ENCODE results near the gene EXOC3L4.
"Not testable (repeated sequence)": the region's sequence is repeated elsewhere in the genome, so short reads cannot be mapped to it uniquely, and the experiment has no call there.

EXOC3L4 gene
- long read RNA-seq, result 0 reads

DNA sequence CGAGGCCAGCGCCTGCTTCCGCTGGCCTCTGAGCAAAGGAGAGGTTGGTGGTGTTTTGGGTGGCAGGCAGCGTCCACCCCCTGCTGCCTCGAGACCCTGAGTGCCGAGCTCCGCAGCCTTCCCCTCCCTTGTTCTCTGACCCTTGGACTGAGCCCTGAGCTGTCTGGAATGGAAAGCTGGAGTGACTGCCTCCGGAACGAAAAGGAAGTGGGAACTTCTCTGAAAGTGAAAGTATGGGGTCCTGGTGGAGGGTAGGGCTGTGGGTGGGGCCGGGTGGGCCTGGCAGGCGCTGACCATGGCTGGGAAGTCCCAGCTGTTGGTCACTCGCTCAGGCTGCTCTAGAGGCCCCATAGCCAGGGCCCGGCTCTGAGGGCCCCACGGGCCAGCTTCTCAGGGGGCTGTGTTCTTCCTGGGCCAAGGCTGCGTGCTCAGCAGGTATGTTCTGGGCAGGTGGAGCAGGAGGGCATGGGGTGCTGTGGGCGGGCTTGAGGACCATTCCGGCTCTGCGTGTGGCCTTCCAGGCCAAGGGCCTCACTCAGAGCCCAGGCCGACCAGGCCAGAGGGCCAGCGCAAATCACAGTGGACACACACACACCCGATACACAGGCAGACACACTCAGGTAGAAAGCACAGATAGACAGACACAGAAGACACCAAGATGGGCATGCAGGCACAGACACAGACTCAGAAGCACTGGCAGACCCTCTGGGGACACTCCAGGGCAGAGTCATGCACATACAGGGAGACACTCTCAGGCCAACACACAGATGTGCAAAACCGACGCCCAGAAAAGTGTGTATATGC is at the start of gene EXOC3L4:
Gene EXOC3L4, plus strand, starts transcription at position 320 of the 804 bp plus-strand sequence. CDS start 5,495 bp downstream, outside the sequence.
- no peak for DNase-seq (ENCODE audit: low read depth in 1 of 2, low spot score in 1 of 2)
- peaks cover 10% of the 10 kb centered on the region for H3K27me3 ChIP-seq (ENCODE audit: insufficient read depth, poor library complexity, severe bottlenecking)
- H3K4me3 ChIP-seq (replicated peaks; ENCODE audit: insufficient read depth, low read length), result no peak within 1 kb of the TSS
- no peak for TF ChIP-seq SPI1 (IDR thresholded peaks at IDR 0.05; ENCODE audit: borderline replicate concordance, low read depth)
- TF ChIP-seq, protein P1, sequence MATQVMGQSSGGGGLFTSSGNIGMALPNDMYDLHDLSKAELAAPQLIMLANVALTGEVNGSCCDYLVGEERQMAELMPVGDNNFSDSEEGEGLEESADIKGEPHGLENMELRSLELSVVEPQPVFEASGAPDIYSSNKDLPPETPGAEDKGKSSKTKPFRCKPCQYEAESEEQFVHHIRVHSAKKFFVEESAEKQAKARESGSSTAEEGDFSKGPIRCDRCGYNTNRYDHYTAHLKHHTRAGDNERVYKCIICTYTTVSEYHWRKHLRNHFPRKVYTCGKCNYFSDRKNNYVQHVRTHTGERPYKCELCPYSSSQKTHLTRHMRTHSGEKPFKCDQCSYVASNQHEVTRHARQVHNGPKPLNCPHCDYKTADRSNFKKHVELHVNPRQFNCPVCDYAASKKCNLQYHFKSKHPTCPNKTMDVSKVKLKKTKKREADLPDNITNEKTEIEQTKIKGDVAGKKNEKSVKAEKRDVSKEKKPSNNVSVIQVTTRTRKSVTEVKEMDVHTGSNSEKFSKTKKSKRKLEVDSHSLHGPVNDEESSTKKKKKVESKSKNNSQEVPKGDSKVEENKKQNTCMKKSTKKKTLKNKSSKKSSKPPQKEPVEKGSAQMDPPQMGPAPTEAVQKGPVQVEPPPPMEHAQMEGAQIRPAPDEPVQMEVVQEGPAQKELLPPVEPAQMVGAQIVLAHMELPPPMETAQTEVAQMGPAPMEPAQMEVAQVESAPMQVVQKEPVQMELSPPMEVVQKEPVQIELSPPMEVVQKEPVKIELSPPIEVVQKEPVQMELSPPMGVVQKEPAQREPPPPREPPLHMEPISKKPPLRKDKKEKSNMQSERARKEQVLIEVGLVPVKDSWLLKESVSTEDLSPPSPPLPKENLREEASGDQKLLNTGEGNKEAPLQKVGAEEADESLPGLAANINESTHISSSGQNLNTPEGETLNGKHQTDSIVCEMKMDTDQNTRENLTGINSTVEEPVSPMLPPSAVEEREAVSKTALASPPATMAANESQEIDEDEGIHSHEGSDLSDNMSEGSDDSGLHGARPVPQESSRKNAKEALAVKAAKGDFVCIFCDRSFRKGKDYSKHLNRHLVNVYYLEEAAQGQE (IDR thresholded peaks at IDR 0.05; ENCODE audit: insufficient replicate concordance, low read depth), result no peak
- no peak for TF ChIP-seq GABPA (IDR thresholded peaks at IDR 0.05; ENCODE audit: low read depth)
- no peak for TF ChIP-seq POLR2AphosphoS5 (IDR thresholded peaks at IDR 0.05; ENCODE audit: low read depth)
- TF ChIP-seq, protein P2, sequence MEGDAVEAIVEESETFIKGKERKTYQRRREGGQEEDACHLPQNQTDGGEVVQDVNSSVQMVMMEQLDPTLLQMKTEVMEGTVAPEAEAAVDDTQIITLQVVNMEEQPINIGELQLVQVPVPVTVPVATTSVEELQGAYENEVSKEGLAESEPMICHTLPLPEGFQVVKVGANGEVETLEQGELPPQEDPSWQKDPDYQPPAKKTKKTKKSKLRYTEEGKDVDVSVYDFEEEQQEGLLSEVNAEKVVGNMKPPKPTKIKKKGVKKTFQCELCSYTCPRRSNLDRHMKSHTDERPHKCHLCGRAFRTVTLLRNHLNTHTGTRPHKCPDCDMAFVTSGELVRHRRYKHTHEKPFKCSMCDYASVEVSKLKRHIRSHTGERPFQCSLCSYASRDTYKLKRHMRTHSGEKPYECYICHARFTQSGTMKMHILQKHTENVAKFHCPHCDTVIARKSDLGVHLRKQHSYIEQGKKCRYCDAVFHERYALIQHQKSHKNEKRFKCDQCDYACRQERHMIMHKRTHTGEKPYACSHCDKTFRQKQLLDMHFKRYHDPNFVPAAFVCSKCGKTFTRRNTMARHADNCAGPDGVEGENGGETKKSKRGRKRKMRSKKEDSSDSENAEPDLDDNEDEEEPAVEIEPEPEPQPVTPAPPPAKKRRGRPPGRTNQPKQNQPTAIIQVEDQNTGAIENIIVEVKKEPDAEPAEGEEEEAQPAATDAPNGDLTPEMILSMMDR (IDR thresholded peaks at IDR 0.05; ENCODE audit: insufficient read depth, low read length), result no peak
- no peak within 1 kb of the TSS for H3K27ac ChIP-seq (replicated peaks)

DNA sequence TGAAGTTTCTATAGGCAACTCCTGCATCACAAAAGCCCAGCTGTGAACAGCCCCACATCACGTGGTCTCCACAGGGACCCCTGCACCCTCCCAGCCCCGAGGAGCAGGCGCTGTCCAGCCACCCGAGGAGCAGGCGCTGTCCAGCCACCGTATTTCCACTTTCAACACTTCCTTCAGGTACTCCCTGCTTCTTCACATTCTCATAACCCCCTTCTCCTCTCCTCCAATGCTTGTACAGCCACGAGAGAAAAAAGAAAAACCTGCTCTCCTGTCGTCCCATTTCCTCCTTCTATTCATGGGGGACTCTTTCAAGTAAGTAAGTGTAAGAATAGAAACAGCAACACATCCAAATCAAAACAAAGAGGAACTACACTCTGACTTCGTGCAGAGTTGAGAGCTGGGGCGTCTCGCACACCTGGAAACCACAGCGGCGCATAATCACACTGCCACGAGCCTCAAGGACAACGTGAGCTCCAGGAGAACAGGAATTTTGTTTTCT is 49.1 kb upstream of the EXOC3L4 start:
- no peak for DNase-seq (ENCODE audit: low read depth in 1 of 2, low spot score in 1 of 2)
- peaks cover 6% of the 10 kb centered on the region for H3K27me3 ChIP-seq (ENCODE audit: insufficient read depth, poor library complexity, severe bottlenecking)
- H3K4me3 ChIP-seq (replicated peaks; ENCODE audit: insufficient read depth, low read length), result no peak overlapping the region
- H3K27ac ChIP-seq (replicated peaks), result no peak overlapping the region
- TF ChIP-seq, protein P2 (IDR thresholded peaks at IDR 0.05; ENCODE audit: insufficient read depth, low read length), result no peak
- TF ChIP-seq, protein P1 (IDR thresholded peaks at IDR 0.05; ENCODE audit: insufficient replicate concordance, low read depth), result peak; percentile 90

DNA sequence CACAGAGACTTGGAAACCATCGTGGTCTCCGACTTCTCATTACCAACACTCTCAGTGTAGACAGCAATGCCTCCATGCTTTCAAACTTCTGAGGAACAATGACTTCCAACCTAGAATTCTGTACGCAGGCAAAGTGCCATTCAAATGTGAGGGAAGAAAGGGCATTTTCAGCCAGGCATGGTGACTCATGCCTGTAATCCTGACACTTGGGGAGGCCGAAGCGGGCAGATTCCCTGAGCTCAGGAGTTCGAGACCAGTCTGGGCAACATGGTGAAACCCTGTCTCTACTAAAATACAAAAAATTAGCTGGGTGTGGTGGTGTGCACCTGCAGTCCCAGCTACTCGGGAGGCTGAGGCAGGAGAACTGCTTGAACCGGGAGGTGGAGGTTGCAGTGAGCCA is 47.1 kb upstream of the EXOC3L4 start:
- H3K27me3 ChIP-seq (ENCODE audit: insufficient read depth, poor library complexity, severe bottlenecking); H3K4me3 ChIP-seq (replicated peaks; ENCODE audit: insufficient read depth, low read length); DNase-seq (ENCODE audit: low read depth in 1 of 2, low spot score in 1 of 2); H3K27ac ChIP-seq (replicated peaks): not testable (repeated sequence)

DNA sequence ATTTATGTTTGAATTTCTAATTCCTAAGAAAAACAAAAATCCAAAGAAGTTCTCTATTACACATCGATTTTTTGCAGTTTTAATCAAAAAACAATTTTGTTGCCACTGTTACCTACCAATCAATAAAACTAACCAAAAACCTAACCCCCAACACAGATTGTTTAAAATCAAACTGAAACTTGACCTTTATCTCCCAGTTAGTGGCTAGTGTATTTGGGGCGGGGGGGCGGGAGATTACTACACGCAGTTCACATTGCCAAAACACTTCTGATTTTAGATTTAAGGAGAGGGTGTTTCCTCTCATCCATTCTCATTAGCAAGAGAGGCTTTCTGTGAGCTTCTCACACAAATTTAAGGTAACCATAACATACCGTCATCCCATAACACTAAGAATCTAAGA is 43.6 kb upstream of the EXOC3L4 start:
- TF ChIP-seq POLR2AphosphoS5 (IDR thresholded peaks at IDR 0.05; ENCODE audit: low read depth) (no peak), SPI1 (IDR thresholded peaks at IDR 0.05; ENCODE audit: borderline replicate concordance, low read depth) (no peak), GABPA (IDR thresholded peaks at IDR 0.05; ENCODE audit: low read depth) (no peak)
- TF ChIP-seq, protein P2 (IDR thresholded peaks at IDR 0.05; ENCODE audit: insufficient read depth, low read length), result no peak
- TF ChIP-seq, protein P1 (IDR thresholded peaks at IDR 0.05; ENCODE audit: insufficient replicate concordance, low read depth), result no peak
- no peak overlapping the region for H3K4me3 ChIP-seq (replicated peaks; ENCODE audit: insufficient read depth, low read length)
- no peak overlapping the region for H3K27ac ChIP-seq (replicated peaks)
- DNase-seq (ENCODE audit: low read depth in 1 of 2, low spot score in 1 of 2), result no peak
- peaks cover 13% of the 10 kb centered on the region for H3K27me3 ChIP-seq (ENCODE audit: insufficient read depth, poor library complexity, severe bottlenecking)

Measured in HL-60 (cell line).